Mucosa of descending colon (tissue), 3 donors: ENCODE data around the gene TNNC1. TPM values are rescaled to one million over a fixed set of nuclear protein-coding genes. Genes with fewer than 3 reads are reported as not detected.

Experiments used
- ATAC-seq: fragments of 200-7000 bp; cut with Tn5 transposase; one replicate; pipeline ENCODE4 v1.9.1; 2020; ENCODE audit warnings: mild to moderate bottlenecking, moderate library complexity
- DNase-seq, 3 donors: peaks; one replicate each; pipeline ENCODE4 v3.0.0-alpha.2; 2020
- H3K36me3 ChIP-seq: fragments of 200-600 bp; one replicate; pipeline ENCODE4 v1.8.0; 2021; ENCODE audit warnings: low read depth, mild to moderate bottlenecking
- H3K4me1 ChIP-seq: fragments of 200-600 bp; one replicate; pipeline ENCODE4 v1.8.0; 2021; ENCODE audit warnings: low read depth, mild to moderate bottlenecking
- H3K4me3 ChIP-seq: fragments of 200-600 bp; one replicate; pipeline ENCODE4 v1.8.0; 2021; ENCODE audit warnings: mild to moderate bottlenecking
- H3K9me3 ChIP-seq: fragments of 200-600 bp; one replicate; pipeline ENCODE4 v1.8.0; 2021; ENCODE audit warnings: mild to moderate bottlenecking
- intact Hi-C, 2 donors: fragments of 100-400 bp; cut with DNase I in 1 of 2; cut with micrococcal nuclease in 1 of 2; formaldehyde crosslinking; loops; one replicate each; pipeline versions ENCODE4 v1.11.0 to v1.11.1; 2022; cut with DNase I, micrococcal nuclease
- total RNA-seq, 3 donors: library from RNA; stranded (reverse); fragmentation: NEBNext Ultra II Directional in 2 of 3; extraction: Animal tissue kit (Norgen Biotek cat#: 25700) in 2 of 3; gene quantifications; one replicate each; pipeline versions ENCODE4 v1.2.1 to v1.2.4, GENCODE V29; 2021 to 2023
- TF ChIP-seq, protein P1 (sequence below): fragments of 200-600 bp; IDR thresholded peaks from one replicate; pipeline ENCODE4 v1.8.0; 2022; ENCODE audit warnings: antibody characterized with exemption, mild to moderate bottlenecking
- donor health status: DM: no; HTN: no; CAD: no; lungs with moderate emphysema.
- donor health status: DM: no; HTN: no; CAD: no.
- donor health status: DM: no; HTN: yes; CAD: no.

The TNNC1 gene
- total RNA-seq, 3 donors from 2014 or later = 0.60 to 6.3 (median 2.5) TPM

DNA sequence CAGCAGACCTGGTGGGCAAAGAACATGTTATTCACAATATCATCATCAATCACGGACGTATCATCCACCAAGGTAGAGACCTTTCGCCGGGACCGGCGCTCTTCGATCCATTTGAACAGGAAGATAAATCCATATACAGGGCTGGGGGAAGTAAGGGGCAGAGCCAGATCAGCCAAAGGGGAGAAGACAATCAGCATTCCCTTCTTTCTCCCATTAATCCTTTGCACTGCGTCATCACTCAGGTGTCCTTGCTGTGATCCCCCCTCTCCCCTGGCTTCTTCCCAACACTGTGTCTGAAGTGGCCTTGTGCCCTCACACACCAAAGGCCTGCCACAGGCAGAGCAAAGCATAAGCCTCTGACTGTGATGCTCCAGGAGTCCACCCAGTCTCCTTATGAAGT, 45.4 kb downstream of the TNNC1 start:
- ATAC-seq (no peak), DNase-seq (peak in 1 of 3 donors; percentile 5)
- Histone ChIP-seq H3K4me3 (no peak overlapping the region), H3K36me3 (peaks cover 2% of the 10 kb centered on the region), H3K9me3 (no peaks in the 10 kb centered on the region), H3K4me1 (peaks cover 43% of the 10 kb centered on the region)
- TF ChIP-seq, protein P1, sequence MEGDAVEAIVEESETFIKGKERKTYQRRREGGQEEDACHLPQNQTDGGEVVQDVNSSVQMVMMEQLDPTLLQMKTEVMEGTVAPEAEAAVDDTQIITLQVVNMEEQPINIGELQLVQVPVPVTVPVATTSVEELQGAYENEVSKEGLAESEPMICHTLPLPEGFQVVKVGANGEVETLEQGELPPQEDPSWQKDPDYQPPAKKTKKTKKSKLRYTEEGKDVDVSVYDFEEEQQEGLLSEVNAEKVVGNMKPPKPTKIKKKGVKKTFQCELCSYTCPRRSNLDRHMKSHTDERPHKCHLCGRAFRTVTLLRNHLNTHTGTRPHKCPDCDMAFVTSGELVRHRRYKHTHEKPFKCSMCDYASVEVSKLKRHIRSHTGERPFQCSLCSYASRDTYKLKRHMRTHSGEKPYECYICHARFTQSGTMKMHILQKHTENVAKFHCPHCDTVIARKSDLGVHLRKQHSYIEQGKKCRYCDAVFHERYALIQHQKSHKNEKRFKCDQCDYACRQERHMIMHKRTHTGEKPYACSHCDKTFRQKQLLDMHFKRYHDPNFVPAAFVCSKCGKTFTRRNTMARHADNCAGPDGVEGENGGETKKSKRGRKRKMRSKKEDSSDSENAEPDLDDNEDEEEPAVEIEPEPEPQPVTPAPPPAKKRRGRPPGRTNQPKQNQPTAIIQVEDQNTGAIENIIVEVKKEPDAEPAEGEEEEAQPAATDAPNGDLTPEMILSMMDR = no peak
- intact Hi-C loops = no loop called here

DNA sequence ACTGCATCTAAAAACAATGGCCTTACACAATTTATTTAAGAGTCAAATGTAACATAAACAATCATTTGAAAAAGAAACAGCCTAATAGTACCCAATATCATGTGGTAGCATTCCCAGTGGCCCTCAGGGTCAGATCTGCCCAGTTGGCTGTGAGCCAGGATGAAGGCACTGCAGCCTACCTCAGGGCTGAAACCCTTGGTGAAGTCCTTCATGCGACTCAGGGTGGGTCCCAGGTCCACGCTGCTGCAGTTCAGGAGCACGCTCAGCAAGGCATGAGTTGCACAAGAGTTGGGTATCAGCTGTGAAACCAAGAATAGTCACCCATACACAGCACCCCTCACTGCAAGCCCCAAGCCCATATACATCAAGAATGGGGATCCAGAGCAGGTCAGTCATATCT, 46.1 kb downstream of the TNNC1 start:
- TF ChIP-seq, protein P1 = no peak
- intact Hi-C loops = no loop called here
- DNase-seq (peak in 1 of 3 donors; percentile 55), ATAC-seq (no peak)
- H3K4me1 ChIP-seq = peaks cover 42% of the 10 kb centered on the region
- no peak overlapping the region for H3K4me3 ChIP-seq
- H3K9me3 ChIP-seq = no peaks in the 10 kb centered on the region
- peaks cover 9% of the 10 kb centered on the region for H3K36me3 ChIP-seq

DNA sequence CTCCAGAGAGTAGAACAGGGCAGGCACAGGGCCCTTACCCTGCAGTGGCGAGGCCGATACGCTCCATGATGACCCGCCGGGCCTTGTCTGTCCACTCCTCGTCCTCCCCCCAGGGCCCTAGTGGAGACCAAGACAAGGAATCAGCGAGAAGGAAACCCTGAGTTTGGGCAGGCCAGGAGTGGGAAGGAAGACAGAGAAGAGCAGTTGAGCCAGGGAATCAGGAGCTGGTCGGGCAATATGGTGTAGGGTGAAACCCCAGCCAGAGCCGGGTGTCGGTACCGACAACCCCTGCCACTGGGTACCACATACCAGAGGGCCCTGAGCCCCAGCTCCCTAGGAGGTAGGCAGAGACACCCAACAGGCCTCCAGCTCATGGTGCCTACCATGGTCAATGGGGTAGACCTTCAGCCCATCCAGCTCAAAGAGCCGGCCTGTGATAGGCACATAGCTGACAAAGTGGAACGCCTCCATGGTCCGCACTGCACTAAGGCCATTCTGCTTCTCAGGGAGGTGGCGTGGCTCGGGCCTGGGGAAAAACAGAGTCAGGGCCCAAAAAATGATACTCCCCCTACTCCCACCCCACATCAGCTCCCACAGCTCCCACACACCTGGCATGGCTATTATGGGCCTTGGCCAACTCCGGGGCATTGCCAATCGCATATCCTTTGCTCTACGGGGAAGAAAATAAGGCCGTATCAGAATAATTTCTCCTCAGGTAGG, 46.9 kb downstream of the TNNC1 start:
- Histone ChIP-seq H3K4me1 (peaks cover 34% of the 10 kb centered on the region), H3K9me3 (no peaks in the 10 kb centered on the region), H3K36me3 (peaks cover 13% of the 10 kb centered on the region), H3K4me3 (no peak overlapping the region)
- peak in 1 of 3 donors; percentile 37 for DNase-seq
- TF ChIP-seq, protein P1 = no peak
- intact Hi-C loops = no loop called here
- no peak for ATAC-seq

DNA sequence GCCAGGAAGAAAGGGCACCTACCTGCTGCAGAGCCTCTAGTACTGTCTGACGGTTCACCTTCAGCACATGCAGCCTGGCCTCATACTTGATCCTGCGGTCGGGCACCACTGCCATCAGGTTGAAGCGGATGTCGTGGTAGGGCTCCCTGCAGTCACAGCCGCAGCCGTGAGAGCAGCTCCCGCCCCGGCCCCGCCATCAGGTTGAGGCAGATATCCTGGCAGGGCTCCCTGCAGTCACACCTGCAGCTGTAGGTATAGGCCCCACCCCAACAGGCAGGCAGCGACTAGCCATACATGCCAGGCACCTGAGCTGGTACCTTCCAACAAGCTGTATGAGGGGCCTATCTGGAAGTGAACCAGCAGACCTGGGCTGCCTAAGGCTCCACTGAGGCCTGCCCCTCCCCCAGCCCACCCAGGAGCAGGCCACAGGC, 47.6 kb downstream of the TNNC1 start:
- ATAC-seq (peak; percentile 9), DNase-seq (peak; percentile 74 to 85 (median 81))
- intact Hi-C loops = no loop called here
- TF ChIP-seq, protein P1 = no peak
- H3K4me1 ChIP-seq = peaks cover 30% of the 10 kb centered on the region
- H3K36me3 ChIP-seq = peaks cover 18% of the 10 kb centered on the region
- no peaks in the 10 kb centered on the region for H3K9me3 ChIP-seq
- H3K4me3 ChIP-seq = no peak overlapping the region

DNA sequence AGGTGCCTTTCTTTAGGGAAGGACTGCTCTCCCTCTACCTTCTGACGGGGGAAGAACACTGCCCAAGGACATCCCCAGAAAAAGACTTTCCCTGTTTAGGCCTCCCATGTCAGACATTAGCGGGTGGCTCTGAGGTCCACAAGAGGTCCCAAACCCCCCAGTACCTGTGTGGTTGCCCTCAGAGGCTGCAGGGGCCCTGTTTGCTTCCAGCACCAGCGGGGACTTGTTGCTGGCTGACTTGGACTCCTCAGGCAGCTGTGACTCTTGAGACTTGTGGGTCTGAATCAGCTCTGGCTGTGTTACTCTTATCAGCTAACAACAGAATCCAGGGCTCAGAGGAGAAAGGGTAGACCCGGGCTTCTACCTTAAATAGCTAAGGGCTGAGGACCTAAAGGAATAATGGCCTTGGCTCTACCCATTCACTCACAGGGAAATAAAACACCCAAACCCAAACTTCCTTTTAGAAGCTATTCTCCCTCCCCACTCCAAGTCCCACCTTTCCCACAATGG, 48.2 kb downstream of the TNNC1 start:
- ATAC-seq (no peak), DNase-seq (peak in 2 of 3 donors; percentile 31 to 33)
- no peak overlapping the region for H3K4me3 ChIP-seq
- H3K9me3 ChIP-seq = no peaks in the 10 kb centered on the region
- intact Hi-C loops = no loop called here
- peaks cover 30% of the 10 kb centered on the region for H3K4me1 ChIP-seq
- peaks cover 18% of the 10 kb centered on the region for H3K36me3 ChIP-seq
- TF ChIP-seq, protein P1 = no peak
